DOHH2 (cell line): Measurements from ENCODE around the gene YAE1.

Experiments
- H3F3A ChIP-seq: fragments of 200-600 bp; sonication (generic), shearing (Covaris generic); 2 replicates; pipeline ENCODE4 v1.6.0; 2016; ENCODE audit warnings: antibody characterized with exemption, mild to moderate bottlenecking; ENCODE audit not compliant: control insufficient read depth, insufficient read depth
- H3K27ac ChIP-seq: fragments of 200-600 bp; sonication (generic); 2 replicates; pipeline ENCODE4 v1.5.1; 2014; ENCODE audit warnings: low read depth, mild to moderate bottlenecking, low read length, moderate library complexity
- H3K27me3 ChIP-seq: fragments of 200-600 bp; sonication (generic); 2 replicates; pipeline ENCODE4 v1.6.1; 2014; ENCODE audit warnings: mild to moderate bottlenecking, low read length, mixed read lengths; ENCODE audit not compliant: control insufficient read depth
- H3K36me3 ChIP-seq: fragments of 200-600 bp; sonication (generic); 2 replicates; pipeline ENCODE4 v1.6.1; 2014; ENCODE audit warnings: mild to moderate bottlenecking, low read length, moderate library complexity, mixed read lengths; ENCODE audit not compliant: control insufficient read depth
- H3K4me1 ChIP-seq: fragments of 200-600 bp; sonication (generic); 2 replicates; pipeline ENCODE4 v1.6.1; 2014; ENCODE audit warnings: mild to moderate bottlenecking, low read length, mixed read lengths; ENCODE audit not compliant: control insufficient read depth
- H3K4me2 ChIP-seq: fragments of 200-600 bp; sonication (generic); 2 replicates; pipeline ENCODE4 v1.6.0; 2014; ENCODE audit warnings: mild to moderate bottlenecking, low read length, moderate library complexity
- H3K4me3 ChIP-seq: fragments of 200-600 bp; sonication (generic); 2 replicates; pipeline ENCODE4 v1.5.1; 2014; ENCODE audit warnings: mild to moderate bottlenecking, low read length, mixed read lengths
- H3K79me2 ChIP-seq: fragments of 200-600 bp; sonication (generic); 2 replicates; pipeline ENCODE4 v1.6.1; 2014; ENCODE audit warnings: mild to moderate bottlenecking, low read length, mixed read lengths; ENCODE audit not compliant: control insufficient read depth
- H3K9me2 ChIP-seq: fragments of 200-600 bp; sonication (generic); replicated peaks from 2 replicates; pipeline ENCODE4 v1.6.1; 2014; ENCODE audit warnings: mild to moderate bottlenecking, low read length, mixed read lengths; ENCODE audit not compliant: control insufficient read depth
- H3K9me3 ChIP-seq: fragments of 200-600 bp; sonication (generic); 2 replicates; pipeline ENCODE4 v1.6.1; 2014; ENCODE audit warnings: antibody characterized with exemption, low read length, mixed read lengths; ENCODE audit not compliant: control insufficient read depth, insufficient read depth
- H4K20me1 ChIP-seq: fragments of 200-600 bp; sonication (generic); 2 replicates; pipeline ENCODE4 v1.6.0; 2014; ENCODE audit warnings: low read depth, mild to moderate bottlenecking, antibody characterized with exemption, low read length, moderate library complexity; ENCODE audit not compliant: control insufficient read depth, insufficient read depth
- CTCF ChIP-seq: fragments of 200-600 bp; sonication (generic); IDR thresholded peaks from one replicate; pipeline ENCODE4 v1.5.1; 2014; ENCODE audit warnings: antibody characterized with exemption, mild to moderate bottlenecking, low read depth, low read length; ENCODE audit not compliant: poor library complexity, severe bottlenecking
- EZH2phosphoT487 ChIP-seq: fragments of 200-600 bp; sonication (generic); IDR thresholded peaks from 2 replicates; pipeline ENCODE4 v1.6.1; 2017; ENCODE audit warnings: borderline replicate concordance, mild to moderate bottlenecking, antibody characterized with exemption, low read length, moderate library complexity, mixed read lengths

The YAE1 gene

DNA sequence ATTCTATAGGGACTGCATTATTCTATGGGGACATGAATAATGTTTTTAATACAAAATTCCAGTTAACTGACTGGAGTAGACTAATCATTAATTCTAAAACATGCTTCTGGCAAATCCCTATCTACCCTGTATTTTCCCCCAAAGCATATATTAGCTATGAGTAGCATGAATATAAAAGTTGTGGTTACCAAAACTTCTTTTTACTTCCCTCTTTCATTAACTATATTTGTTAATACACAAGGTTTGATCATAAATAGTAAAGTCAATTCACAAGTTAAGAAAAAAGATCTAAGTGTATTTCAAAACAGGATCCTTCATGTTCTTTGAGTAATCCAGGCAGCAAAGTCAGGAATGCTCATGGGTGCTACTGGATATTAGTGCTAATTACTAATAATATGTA, 54.3 kb downstream of the YAE1 start:
- peaks cover 2% of the 10 kb centered on the region; the same call in 1 of the 2 replicates for H3K36me3 ChIP-seq
- H3K27ac ChIP-seq, result no peak overlapping the region; the same call in 1 of the 2 replicates
- peaks cover 3% of the 10 kb centered on the region; the same call in 1 of the 2 replicates for H3K27me3 ChIP-seq
- peak overlapping the region; percentile 92 for H3K4me2 ChIP-seq
- no peaks in the 10 kb centered on the region for H3K9me2 ChIP-seq
- peaks cover 39% of the 10 kb centered on the region for H3K4me1 ChIP-seq
- peaks cover 13% of the 10 kb centered on the region for H3F3A ChIP-seq
- H3K4me3 ChIP-seq, result 0 out of 2 replicates have a peak overlapping the region, but pooled peaks have one; percentile 4
- TF ChIP-seq EZH2phosphoT487, result no peak
- no peak for TF ChIP-seq CTCF
- H3K9me3 ChIP-seq, result no peaks in the 10 kb centered on the region
- H3K79me2 ChIP-seq, result peaks cover 37% of the 10 kb centered on the region
- H4K20me1 ChIP-seq, result peaks cover 13% of the 10 kb centered on the region

DNA sequence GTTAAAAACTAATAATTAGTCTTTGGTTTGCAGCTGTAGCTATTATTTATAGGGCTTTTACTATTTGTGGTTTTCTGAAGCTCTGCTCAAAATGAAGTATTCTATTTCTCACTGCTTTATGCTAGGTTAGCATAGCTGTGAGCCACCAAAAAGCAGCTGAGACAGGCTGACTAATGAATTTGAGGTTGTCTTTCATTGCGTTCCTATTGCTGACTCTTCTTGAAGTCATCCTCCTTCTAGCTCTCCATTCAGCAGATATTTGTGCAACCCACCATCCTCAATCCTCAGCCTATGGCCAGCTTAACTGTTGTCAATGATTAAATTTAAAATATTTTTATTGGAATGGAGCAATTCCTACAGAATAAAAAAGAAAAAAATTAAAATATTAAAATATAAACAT, 55.1 kb downstream of the YAE1 start:
- Histone ChIP-seq H3K4me2 (peak overlapping the region; percentile 92), H3K79me2 (peaks cover 45% of the 10 kb centered on the region), H3K36me3 (peaks cover 3% of the 10 kb centered on the region), H3K9me2 (no peaks in the 10 kb centered on the region), H3K9me3 (no peaks in the 10 kb centered on the region), H3K4me3 (0 out of 2 replicates have a peak overlapping the region, but pooled peaks have one; percentile 5), H3K27me3 (peaks cover under 1% of the 10 kb centered on the region; the same call in 1 of the 2 replicates), H3F3A (peaks cover 13% of the 10 kb centered on the region), H3K27ac (peak overlapping the region; percentile 1; the same call in 1 of the 2 replicates), H3K4me1 (peaks cover 44% of the 10 kb centered on the region), H4K20me1 (peaks cover 16% of the 10 kb centered on the region)
- no peak for TF ChIP-seq EZH2phosphoT487
- TF ChIP-seq CTCF, result no peak

GRCh38 chr7:39621784-39622411, 55.7 kb downstream of the YAE1 start:
- Histone ChIP-seq H3F3A (peaks cover 13% of the 10 kb centered on the region), H3K4me2 (peak overlapping the region; percentile 92), H3K79me2 (peaks cover 51% of the 10 kb centered on the region), H3K4me1 (peaks cover 46% of the 10 kb centered on the region), H3K9me3 (no peaks in the 10 kb centered on the region), H3K9me2 (no peaks in the 10 kb centered on the region), H3K36me3 (peaks cover 7% of the 10 kb centered on the region), H4K20me1 (peaks cover 18% of the 10 kb centered on the region), H3K27ac (no peak overlapping the region), H3K27me3 (no peaks in the 10 kb centered on the region), H3K4me3 (peak overlapping the region; percentile 73)
- TF ChIP-seq CTCF, result no peak
